IPS-20b (cell line): ENCODE results near the gene GAPVD1.
A peak's percentile ranks its signal among the peaks of the same experiment; 100 is the strongest.

ENCODE experiments used
- H3K27ac ChIP-seq: one replicate; pipeline ENCODE4 v1.5.1; 2013; ENCODE audit warnings: low read length
- H3K27me3 ChIP-seq: 2 replicates; pipeline ENCODE4 v1.6.1; 2013; ENCODE audit warnings: mild to moderate bottlenecking, low read length, inconsistent platforms; ENCODE audit not compliant: insufficient read depth
- H3K36me3 ChIP-seq: 2 replicates; pipeline ENCODE4 v1.6.1; 2013; ENCODE audit warnings: low read depth, mild to moderate bottlenecking, inconsistent platforms, low read length, moderate library complexity; ENCODE audit not compliant: insufficient read depth
- H3K4me1 ChIP-seq: 2 replicates; pipeline ENCODE4 v1.6.1; 2013; ENCODE audit warnings: mild to moderate bottlenecking, control low read depth, inconsistent platforms, low read length, moderate library complexity; ENCODE audit not compliant: insufficient read depth
- H3K4me3 ChIP-seq: 2 replicates; pipeline ENCODE4 v1.5.1; 2013; ENCODE audit warnings: mild to moderate bottlenecking, low read length, inconsistent platforms
- H3K9ac ChIP-seq: 2 replicates; pipeline ENCODE4 v1.6.1; 2013; ENCODE audit warnings: low read depth, mild to moderate bottlenecking, inconsistent platforms, low read length, moderate library complexity
- H3K9me3 ChIP-seq: 2 replicates; pipeline ENCODE4 v1.6.1; 2013; ENCODE audit warnings: mild to moderate bottlenecking, low read depth, low read length, inconsistent platforms; ENCODE audit not compliant: insufficient read depth

GAPVD1 gene

GRCh38 chr9:125400725-125401716 lies 139.4 kb downstream of the GAPVD1 start:
- Histone ChIP-seq H3K9me3 (no peaks in the 10 kb centered on the region), H3K27me3 (no peaks in the 10 kb centered on the region), H3K4me3 (no peak overlapping the region), H3K27ac (no peak overlapping the region), H3K4me1 (no peaks in the 10 kb centered on the region), H3K9ac (no peak overlapping the region), H3K36me3 (no peaks in the 10 kb centered on the region)

GRCh38 chr9:125404733-125405132 lies 143.1 kb downstream of the GAPVD1 start:
- Histone ChIP-seq H3K27me3 (peaks cover 23% of the 10 kb centered on the region), H3K4me3 (no peak overlapping the region), H3K27ac (no peak overlapping the region), H3K9me3 (no peaks in the 10 kb centered on the region), H3K4me1 (no peaks in the 10 kb centered on the region), H3K36me3 (no peaks in the 10 kb centered on the region), H3K9ac (no peak overlapping the region)

GRCh38 chr9:125405938-125406809 lies 144.5 kb downstream of the GAPVD1 start:
- Histone ChIP-seq H3K36me3 (no peaks in the 10 kb centered on the region), H3K4me3 (no peak overlapping the region), H3K4me1 (no peaks in the 10 kb centered on the region), H3K27ac (no peak overlapping the region), H3K9me3 (no peaks in the 10 kb centered on the region), H3K9ac (no peak overlapping the region), H3K27me3 (peaks cover 23% of the 10 kb centered on the region)

GRCh38 chr9:125406810-125407087 lies 145.1 kb downstream of the GAPVD1 start:
- Histone ChIP-seq H3K4me3 (no peak overlapping the region), H3K27me3 (peaks cover 23% of the 10 kb centered on the region), H3K4me1 (no peaks in the 10 kb centered on the region), H3K36me3 (no peaks in the 10 kb centered on the region), H3K9me3 (no peaks in the 10 kb centered on the region), H3K9ac (no peak overlapping the region), H3K27ac (no peak overlapping the region)

- Histone ChIP-seq H3K27ac (no peak overlapping the region), H3K27me3 (peaks cover 23% of the 10 kb centered on the region), H3K9ac (no peak overlapping the region), H3K9me3 (no peaks in the 10 kb centered on the region), H3K4me3 (peak overlapping the region; percentile 69; the same call in 1 of the 2 replicates), H3K4me1 (no peaks in the 10 kb centered on the region), H3K36me3 (no peaks in the 10 kb centered on the region)
Observed at GRCh38 chr9:125407432-125407973, 145.9 kb downstream of the GAPVD1 start.

- no peaks in the 10 kb centered on the region for H3K4me1 ChIP-seq
- H3K4me3 ChIP-seq = peak overlapping the region; percentile 69
- peak overlapping the region; percentile 69 for H3K9ac ChIP-seq
- no peaks in the 10 kb centered on the region for H3K36me3 ChIP-seq
- peaks cover 23% of the 10 kb centered on the region for H3K27me3 ChIP-seq
- no peaks in the 10 kb centered on the region for H3K9me3 ChIP-seq
- no peak overlapping the region for H3K27ac ChIP-seq
Observed at GRCh38 chr9:125407974-125408900, 146.6 kb downstream of the GAPVD1 start.

- peaks cover 23% of the 10 kb centered on the region for H3K27me3 ChIP-seq
- no peaks in the 10 kb centered on the region for H3K4me1 ChIP-seq
- H3K27ac ChIP-seq = no peak overlapping the region
- H3K9me3 ChIP-seq = no peaks in the 10 kb centered on the region
- H3K36me3 ChIP-seq = no peaks in the 10 kb centered on the region
- H3K9ac ChIP-seq = no peak overlapping the region
- H3K4me3 ChIP-seq = no peak overlapping the region
Observed at GRCh38 chr9:125409217-125409636, 147.6 kb downstream of the GAPVD1 start.

- no peaks in the 10 kb centered on the region for H3K36me3 ChIP-seq
- H3K27me3 ChIP-seq = peaks cover 23% of the 10 kb centered on the region
- no peak overlapping the region for H3K9ac ChIP-seq
- no peak overlapping the region for H3K4me3 ChIP-seq
- no peak overlapping the region for H3K27ac ChIP-seq
- H3K4me1 ChIP-seq = no peaks in the 10 kb centered on the region
- H3K9me3 ChIP-seq = no peaks in the 10 kb centered on the region
Observed at GRCh38 chr9:125409637-125410521, 148.3 kb downstream of the GAPVD1 start.

- H3K9ac ChIP-seq = no peak overlapping the region
- H3K27me3 ChIP-seq = peaks cover 23% of the 10 kb centered on the region
- H3K9me3 ChIP-seq = no peaks in the 10 kb centered on the region
- H3K27ac ChIP-seq = no peak overlapping the region
- no peak overlapping the region for H3K4me3 ChIP-seq
- H3K36me3 ChIP-seq = no peaks in the 10 kb centered on the region
- no peaks in the 10 kb centered on the region for H3K4me1 ChIP-seq
Observed at GRCh38 chr9:125410522-125410894, 148.9 kb downstream of the GAPVD1 start.

GRCh38 chr9:125411171-125411756 lies 149.6 kb downstream of the GAPVD1 start:
- Histone ChIP-seq H3K9ac (no peak overlapping the region), H3K4me3 (no peak overlapping the region), H3K4me1 (no peaks in the 10 kb centered on the region), H3K27ac (no peak overlapping the region), H3K36me3 (no peaks in the 10 kb centered on the region), H3K9me3 (no peaks in the 10 kb centered on the region), H3K27me3 (peaks cover 23% of the 10 kb centered on the region)
